ENCODE measurements around the gene UGCG. TPM values are rescaled to one million over a fixed set of nuclear protein-coding genes. Genes with fewer than 3 reads are reported as not detected.
A peak's percentile ranks its signal among the peaks of the same experiment; 100 is the strongest.

The UGCG gene
- total and polyA plus RNA-seq, 10 of the 15 experiments (the other 5 are each of a cell fraction or from before 2014, with no cell fraction given): 21.7 to 96.6 (median 48.9) TPM

DNA sequence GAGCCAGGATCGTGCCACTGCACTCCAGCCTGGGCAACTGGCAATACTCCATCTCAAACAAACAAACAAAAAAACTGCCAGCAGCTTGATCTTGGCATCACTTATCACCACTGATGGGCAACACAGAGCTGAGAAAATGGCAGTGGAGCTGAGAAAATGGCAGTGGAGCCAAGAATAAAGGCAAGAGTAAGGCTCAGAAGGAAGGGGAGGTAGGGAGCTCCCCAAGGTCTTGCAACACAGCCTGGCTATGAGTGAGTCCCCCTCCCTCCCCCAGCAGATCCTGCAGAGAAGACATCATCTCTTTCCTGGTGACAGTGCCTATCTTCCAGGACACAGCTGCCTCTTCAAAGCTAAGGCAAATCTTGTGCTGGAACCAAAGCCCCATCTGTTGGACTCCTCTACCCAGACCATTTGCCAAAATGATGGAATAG is 70.3 kb downstream of the UGCG start:
- Histone ChIP-seq H3K36me3 (ENCODE audit: control insufficient read depth in 2 of 2, insufficient read depth in 2 of 2, low read length in 1 of 2) (no peaks in the 10 kb centered on the region), H3K27ac (ENCODE audit: control insufficient read depth, insufficient read depth) (no peak overlapping the region), H3K4me3 (no peak overlapping the region), H3K9me3 (replicated peaks; ENCODE audit: control insufficient read depth, insufficient read depth, low read length) (no peaks in the 10 kb centered on the region), H4K20me1 (ENCODE audit: control insufficient read depth, insufficient read depth) (no peaks in the 10 kb centered on the region), H3K27me3 (replicated peaks in 1 of 2; ENCODE audit: control insufficient read depth in 2 of 2, insufficient read depth in 2 of 2, low read length in 1 of 2) (no peaks in the 10 kb centered on the region), H3K9ac (ENCODE audit: control insufficient read depth, insufficient read depth, low read length) (no peak overlapping the region), H3K4me2 (ENCODE audit: control insufficient read depth, insufficient read depth) (no peak overlapping the region), H3K79me2 (ENCODE audit: control insufficient read depth, insufficient read depth, low read length) (no peaks in the 10 kb centered on the region), H2AFZ (ENCODE audit: control insufficient read depth, low read depth, low read length) (no peak overlapping the region), H3K4me1 (ENCODE audit: control insufficient read depth, insufficient read depth, low read length) (peaks cover 25% of the 10 kb centered on the region)
- DNase-seq (ENCODE audit: low read depth, low spot score) (no peak), ATAC-seq (peak; percentile 6), FAIRE-seq (no peak)
- SMC1A ChIA-PET (ENCODE audit: uncharacterized antibody, unreplicated experiment): interaction anchor here (0.9 to 13.2 kb wide), 26 partner anchors 10 to 108 kb away, joined by 3 to 136 read pairs (median 5); no protein-coding TSS in a partner anchor
- POLR2A ChIA-PET: interaction anchor here (0.7 to 2.2 kb wide), 21 partner anchors 8 to 68 kb away, joined by 3 to 12 read pairs (median 4); no protein-coding TSS in a partner anchor
- 100% methylated on average over 1 of the region's 1 CpG for WGBS (ENCODE audit: insufficient coverage, insufficient replicate concordance, low lambda C conversion rate, missing lambda C conversion rate)
- RAD21 ChIA-PET (ENCODE audit: unreplicated experiment): interaction anchor here (0.8 to 12.2 kb wide), 22 partner anchors 8 to 208 kb away, joined by 3 to 107 read pairs (median 6); partner anchors contain the start of gene UGCG
- intact Hi-C loops (cut with micrococcal nuclease; ENCODE audit: unreplicated experiment): no loop called here
- in situ Hi-C loops (cut with MboI): no loop called here
- TF ChIP-seq STAT3 (IDR thresholded peaks at IDR 0.05; ENCODE audit: low read depth, low read length) (no peak), HDGF (IDR thresholded peaks at IDR 0.05) (no peak), EGR1 (IDR thresholded peaks at IDR 0.05; ENCODE audit: borderline replicate concordance in 1 of 2, low read depth in 2 of 2, low read length in 2 of 2) (no peak), YY1 (IDR thresholded peaks at IDR 0.05; ENCODE audit: low read depth, low read length) (peak; percentile 68), CREM (IDR thresholded peaks at IDR 0.05; ENCODE audit: low read depth) (no peak), MEF2A (IDR thresholded peaks at IDR 0.05; ENCODE audit: insufficient read depth, low read depth, low read length) (no peak), IKZF2 (IDR thresholded peaks at IDR 0.05) (peak in 1 of 2 experiments; percentile 10; a peak in 1 of 4 replicates), RAD21 (IDR thresholded peaks at IDR 0.05; ENCODE audit: insufficient read depth, low read depth, low read length) (no peak)
- TF ChIP-seq, protein P1, sequence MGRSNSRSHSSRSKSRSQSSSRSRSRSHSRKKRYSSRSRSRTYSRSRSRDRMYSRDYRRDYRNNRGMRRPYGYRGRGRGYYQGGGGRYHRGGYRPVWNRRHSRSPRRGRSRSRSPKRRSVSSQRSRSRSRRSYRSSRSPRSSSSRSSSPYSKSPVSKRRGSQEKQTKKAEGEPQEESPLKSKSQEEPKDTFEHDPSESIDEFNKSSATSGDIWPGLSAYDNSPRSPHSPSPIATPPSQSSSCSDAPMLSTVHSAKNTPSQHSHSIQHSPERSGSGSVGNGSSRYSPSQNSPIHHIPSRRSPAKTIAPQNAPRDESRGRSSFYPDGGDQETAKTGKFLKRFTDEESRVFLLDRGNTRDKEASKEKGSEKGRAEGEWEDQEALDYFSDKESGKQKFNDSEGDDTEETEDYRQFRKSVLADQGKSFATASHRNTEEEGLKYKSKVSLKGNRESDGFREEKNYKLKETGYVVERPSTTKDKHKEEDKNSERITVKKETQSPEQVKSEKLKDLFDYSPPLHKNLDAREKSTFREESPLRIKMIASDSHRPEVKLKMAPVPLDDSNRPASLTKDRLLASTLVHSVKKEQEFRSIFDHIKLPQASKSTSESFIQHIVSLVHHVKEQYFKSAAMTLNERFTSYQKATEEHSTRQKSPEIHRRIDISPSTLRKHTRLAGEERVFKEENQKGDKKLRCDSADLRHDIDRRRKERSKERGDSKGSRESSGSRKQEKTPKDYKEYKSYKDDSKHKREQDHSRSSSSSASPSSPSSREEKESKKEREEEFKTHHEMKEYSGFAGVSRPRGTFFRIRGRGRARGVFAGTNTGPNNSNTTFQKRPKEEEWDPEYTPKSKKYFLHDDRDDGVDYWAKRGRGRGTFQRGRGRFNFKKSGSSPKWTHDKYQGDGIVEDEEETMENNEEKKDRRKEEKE (IDR thresholded peaks at IDR 0.05): no peak
- CTCF ChIA-PET: interaction anchor here (0.5 to 1.7 kb wide), 7 partner anchors 9 to 108 kb away, joined by 3 to 8 read pairs (median 4); no protein-coding TSS in a partner anchor
- no TSS peak for BruUV-seq (replicated peaks)

Data from GM12878 (cell line).